ENCODE data around the gene ITIH3.

ITIH3 gene

DNA sequence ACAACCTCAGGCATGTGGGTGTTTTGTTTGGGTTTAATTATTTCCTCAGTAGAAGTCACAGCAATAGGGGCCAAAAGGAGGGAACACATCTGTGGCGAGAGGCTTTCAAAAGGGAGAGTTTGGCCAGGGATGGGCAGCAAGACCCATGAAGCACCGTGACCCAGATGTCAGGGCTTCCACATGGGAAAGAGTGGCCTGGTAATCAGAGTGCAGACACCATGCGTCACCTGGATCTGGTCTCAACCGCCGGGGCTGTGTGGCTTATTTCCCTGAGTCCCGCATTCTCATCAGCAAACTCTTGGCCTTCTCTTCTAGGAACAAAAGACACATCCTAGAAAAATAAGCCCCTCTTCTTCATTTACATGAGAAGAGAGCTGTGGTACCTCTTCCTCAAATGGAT is 52.6 kb downstream of the ITIH3 start:
- H3K4me3 ChIP-seq (ENCODE audit: severe bottlenecking): no peak overlapping the region
- DNase-seq (ENCODE audit: low spot score) (no peak), ATAC-seq (ENCODE audit: low read depth) (no peak)
- no peaks in the 10 kb centered on the region for H3K9me3 ChIP-seq (ENCODE audit: severe bottlenecking)
- H3K4me1 ChIP-seq (ENCODE audit: insufficient read depth, poor library complexity, severe bottlenecking): no peaks in the 10 kb centered on the region
- TF ChIP-seq, protein P1, sequence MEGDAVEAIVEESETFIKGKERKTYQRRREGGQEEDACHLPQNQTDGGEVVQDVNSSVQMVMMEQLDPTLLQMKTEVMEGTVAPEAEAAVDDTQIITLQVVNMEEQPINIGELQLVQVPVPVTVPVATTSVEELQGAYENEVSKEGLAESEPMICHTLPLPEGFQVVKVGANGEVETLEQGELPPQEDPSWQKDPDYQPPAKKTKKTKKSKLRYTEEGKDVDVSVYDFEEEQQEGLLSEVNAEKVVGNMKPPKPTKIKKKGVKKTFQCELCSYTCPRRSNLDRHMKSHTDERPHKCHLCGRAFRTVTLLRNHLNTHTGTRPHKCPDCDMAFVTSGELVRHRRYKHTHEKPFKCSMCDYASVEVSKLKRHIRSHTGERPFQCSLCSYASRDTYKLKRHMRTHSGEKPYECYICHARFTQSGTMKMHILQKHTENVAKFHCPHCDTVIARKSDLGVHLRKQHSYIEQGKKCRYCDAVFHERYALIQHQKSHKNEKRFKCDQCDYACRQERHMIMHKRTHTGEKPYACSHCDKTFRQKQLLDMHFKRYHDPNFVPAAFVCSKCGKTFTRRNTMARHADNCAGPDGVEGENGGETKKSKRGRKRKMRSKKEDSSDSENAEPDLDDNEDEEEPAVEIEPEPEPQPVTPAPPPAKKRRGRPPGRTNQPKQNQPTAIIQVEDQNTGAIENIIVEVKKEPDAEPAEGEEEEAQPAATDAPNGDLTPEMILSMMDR (IDR thresholded peaks at IDR 0.05; ENCODE audit: poor library complexity, severe bottlenecking): no peak
- H3K27ac ChIP-seq (ENCODE audit: poor library complexity, severe bottlenecking): no peak overlapping the region
- no peaks in the 10 kb centered on the region for H3K27me3 ChIP-seq (ENCODE audit: insufficient read depth, poor library complexity, severe bottlenecking)
- peaks cover 14% of the 10 kb centered on the region; the same call in 1 of the 2 replicates for H3K36me3 ChIP-seq (ENCODE audit: low read depth)

DNA sequence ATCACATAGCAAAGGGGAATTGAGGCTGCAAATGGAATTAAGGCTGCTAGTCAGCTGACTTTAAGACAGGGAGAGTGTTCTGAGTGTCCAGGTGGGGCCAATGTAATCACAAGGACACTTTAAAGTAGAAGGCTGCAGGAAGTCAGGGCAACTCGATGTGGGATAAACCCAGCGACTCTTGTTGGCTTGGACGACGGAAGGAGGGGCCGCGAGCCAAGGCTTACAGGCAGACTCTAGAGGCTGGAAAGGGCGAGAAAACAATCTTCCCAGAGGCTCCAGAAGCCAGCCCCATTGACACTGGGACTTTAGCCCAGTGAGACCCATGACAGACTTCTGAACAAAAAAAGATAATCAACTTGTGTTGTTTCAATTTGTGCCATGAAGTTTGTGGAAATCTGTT is 53.1 kb downstream of the ITIH3 start:
- Histone ChIP-seq H3K4me3 (ENCODE audit: severe bottlenecking) (no peak overlapping the region), H3K27me3 (ENCODE audit: insufficient read depth, poor library complexity, severe bottlenecking) (no peaks in the 10 kb centered on the region), H3K36me3 (ENCODE audit: low read depth) (peaks cover 14% of the 10 kb centered on the region; the same call in 1 of the 2 replicates), H3K9me3 (ENCODE audit: severe bottlenecking) (no peaks in the 10 kb centered on the region), H3K4me1 (ENCODE audit: insufficient read depth, poor library complexity, severe bottlenecking) (no peaks in the 10 kb centered on the region), H3K27ac (ENCODE audit: poor library complexity, severe bottlenecking) (no peak overlapping the region)
- ATAC-seq (ENCODE audit: low read depth) (no peak), DNase-seq (ENCODE audit: low spot score) (no peak)
- TF ChIP-seq, protein P1 (IDR thresholded peaks at IDR 0.05; ENCODE audit: poor library complexity, severe bottlenecking): no peak

DNA sequence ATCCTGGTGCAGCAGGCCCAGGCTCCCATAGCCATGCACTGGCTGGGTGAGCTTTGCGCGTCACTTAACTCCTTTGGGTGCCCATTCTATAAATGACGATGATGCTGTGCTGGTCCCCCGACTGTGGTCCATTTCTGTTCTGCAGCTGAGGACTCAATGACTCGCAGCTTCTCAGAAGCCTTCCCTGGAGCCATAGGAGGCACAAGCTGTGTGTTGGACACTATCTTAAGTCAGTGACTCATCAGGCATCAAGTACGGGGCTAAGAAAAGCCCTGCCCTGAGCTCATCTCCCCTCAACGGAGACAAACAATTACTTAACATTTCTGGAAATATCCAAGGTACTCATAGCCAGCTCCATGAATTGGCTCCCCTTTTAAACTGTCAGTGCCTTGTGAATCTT is 54.0 kb downstream of the ITIH3 start:
- H3K27ac ChIP-seq (ENCODE audit: poor library complexity, severe bottlenecking): no peak overlapping the region

DNA sequence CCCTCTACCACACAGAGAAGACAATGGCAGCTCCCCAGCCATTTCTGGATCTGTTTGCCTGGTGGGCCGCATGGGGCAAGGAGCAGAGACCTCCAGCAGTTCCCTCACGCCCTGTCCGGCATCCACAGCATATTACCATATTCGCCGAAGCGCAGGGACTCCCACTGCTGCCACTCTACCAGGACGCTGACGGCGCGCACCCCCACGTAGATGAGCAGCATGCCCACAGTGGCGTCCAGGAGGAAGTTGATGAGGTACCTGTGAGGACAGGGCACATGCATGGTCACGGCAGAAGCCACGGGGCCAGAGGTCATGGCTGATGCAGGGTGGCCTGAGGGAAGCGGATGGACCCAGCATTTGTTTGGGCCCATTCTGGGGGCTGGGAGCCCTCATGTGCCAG is 55.1 kb downstream of the ITIH3 start:
- no peak for ATAC-seq (ENCODE audit: low read depth)
- DNase-seq (ENCODE audit: low spot score): no peak
- Histone ChIP-seq H3K27ac (ENCODE audit: poor library complexity, severe bottlenecking) (no peak overlapping the region), H3K36me3 (ENCODE audit: low read depth) (peaks cover 14% of the 10 kb centered on the region; the same call in 1 of the 2 replicates), H3K4me3 (ENCODE audit: severe bottlenecking) (no peak overlapping the region), H3K9me3 (ENCODE audit: severe bottlenecking) (no peaks in the 10 kb centered on the region), H3K27me3 (ENCODE audit: insufficient read depth, poor library complexity, severe bottlenecking) (no peaks in the 10 kb centered on the region), H3K4me1 (ENCODE audit: insufficient read depth, poor library complexity, severe bottlenecking) (no peaks in the 10 kb centered on the region)
- TF ChIP-seq, protein P1 (IDR thresholded peaks at IDR 0.05; ENCODE audit: poor library complexity, severe bottlenecking): no peak

More for the DNA sequence above, 54.0 kb downstream of the ITIH3 start:
- peaks cover 14% of the 10 kb centered on the region; the same call in 1 of the 2 replicates for H3K36me3 ChIP-seq (ENCODE audit: low read depth)
- no peak overlapping the region for H3K4me3 ChIP-seq (ENCODE audit: severe bottlenecking)
- H3K27me3 ChIP-seq (ENCODE audit: insufficient read depth, poor library complexity, severe bottlenecking): no peaks in the 10 kb centered on the region
- no peak for DNase-seq (ENCODE audit: low spot score)
- TF ChIP-seq, protein P1 (IDR thresholded peaks at IDR 0.05; ENCODE audit: poor library complexity, severe bottlenecking): no peak
- peak; percentile 52; the same call in 1 of the 3 replicates for ATAC-seq (ENCODE audit: low read depth)
- H3K9me3 ChIP-seq (ENCODE audit: severe bottlenecking): no peaks in the 10 kb centered on the region
- no peaks in the 10 kb centered on the region for H3K4me1 ChIP-seq (ENCODE audit: insufficient read depth, poor library complexity, severe bottlenecking)

DNA sequence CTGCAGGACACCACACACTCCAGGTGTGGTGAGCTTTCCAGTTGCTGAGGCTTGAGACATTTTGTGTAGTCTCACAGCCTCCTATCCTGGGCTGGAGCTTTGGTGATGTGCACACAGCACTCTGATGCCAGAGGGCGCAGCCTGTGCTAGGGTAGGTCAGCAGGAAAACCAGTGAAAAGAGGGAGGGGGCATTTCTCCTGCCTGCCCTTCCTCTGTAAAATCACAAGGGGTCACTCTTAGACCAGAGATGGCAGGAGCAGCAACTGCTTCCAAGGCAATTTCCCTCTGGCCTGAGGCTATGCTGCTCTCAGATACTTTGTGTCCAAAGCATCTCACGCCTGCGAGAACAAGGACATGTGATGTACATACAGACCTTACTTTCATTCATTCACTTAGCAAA is 56.8 kb downstream of the ITIH3 start:
- DNase-seq (ENCODE audit: low spot score) (no peak), ATAC-seq (ENCODE audit: low read depth) (peak; percentile 66; the same call in 2 of the 3 replicates)
- Histone ChIP-seq H3K4me1 (ENCODE audit: insufficient read depth, poor library complexity, severe bottlenecking) (no peaks in the 10 kb centered on the region), H3K27ac (ENCODE audit: poor library complexity, severe bottlenecking) (no peak overlapping the region), H3K36me3 (ENCODE audit: low read depth) (peaks cover 14% of the 10 kb centered on the region; the same call in 1 of the 2 replicates), H3K27me3 (ENCODE audit: insufficient read depth, poor library complexity, severe bottlenecking) (no peaks in the 10 kb centered on the region), H3K4me3 (ENCODE audit: severe bottlenecking) (no peak overlapping the region), H3K9me3 (ENCODE audit: severe bottlenecking) (no peaks in the 10 kb centered on the region)
- TF ChIP-seq, protein P1 (IDR thresholded peaks at IDR 0.05; ENCODE audit: poor library complexity, severe bottlenecking): peak; percentile 59
